CD4-positive, alpha-beta T cell (primary cell): ENCODE results near the gene HTRA2. TPM values are rescaled to one million over a fixed set of nuclear protein-coding genes. Genes with fewer than 3 reads are reported as not detected.

ENCODE experiments used
- ATAC-seq: fragments of 200-7000 bp; cut with Tn5 transposase; one replicate; pipeline ENCODE4 v1.10.0; 2022; ENCODE audit warnings: mild to moderate bottlenecking; ENCODE audit not compliant: poor library complexity
- CTCF ChIA-PET: fragments of 350-600 bp; sonication (Branson Sonifier 250); formaldehyde crosslinking; loops from one replicate; lab custom pipeline; 2021; ENCODE audit warnings: antibody characterized with exemption, inconsistent platforms; lab: Charles Lee
- POLR2A ChIA-PET: fragments of 350-600 bp; sonication (Branson Sonifier 250); formaldehyde crosslinking; loops from one replicate; lab custom pipeline; 2021; ENCODE audit warnings: antibody characterized with exemption, inconsistent platforms; lab: Charles Lee
- DNase-seq, 14 experiments: peaks; one replicate each; pipeline ENCODE4 v3.0.0-alpha.2; 2013 to 2020; ENCODE audit warnings: mixed read lengths in 2 of 14
- H3K27ac ChIP-seq, 2 donors: one replicate each; pipeline versions ENCODE4 v1.5.1 to v1.7.0; 2013; ENCODE audit warnings: low read length in 2 of 2, low read depth in 1 of 2, mild to moderate bottlenecking in 1 of 2
- H3K27me3 ChIP-seq, 2 experiments: 1 replicate in 1 of 2; 2 replicates in 1 of 2; pipeline versions ENCODE4 v1.6.1 to v1.7.0; 2013; ENCODE audit warnings: low read length in 2 of 2, control low read depth in 1 of 2, mild to moderate bottlenecking in 1 of 2, moderate library complexity in 1 of 2; ENCODE audit not compliant: insufficient read depth in 2 of 2, control insufficient read depth in 1 of 2
- H3K36me3 ChIP-seq: one replicate; pipeline ENCODE4 v1.6.1; 2013; ENCODE audit warnings: low read length, control low read depth; ENCODE audit not compliant: insufficient read depth
- H3K4me1 ChIP-seq: one replicate; pipeline ENCODE4 v1.6.1; 2013; ENCODE audit warnings: low read length, control low read depth; ENCODE audit not compliant: insufficient read depth
- H3K4me3 ChIP-seq: one replicate; pipeline ENCODE4 v1.5.1; 2013; ENCODE audit warnings: mild to moderate bottlenecking, low read length, moderate library complexity
- H3K9me3 ChIP-seq, 2 experiments: 1 replicate in 1 of 2; 2 replicates in 1 of 2; pipeline versions ENCODE4 v1.6.1 to v1.7.0; 2013; ENCODE audit warnings: low read length in 2 of 2, mild to moderate bottlenecking in 2 of 2, control low read depth in 1 of 2, moderate library complexity in 1 of 2; ENCODE audit not compliant: control insufficient read depth in 1 of 2, insufficient read depth in 1 of 2
- H3K27ac Mint-ChIP-seq: one replicate; pipeline ENCODE4 v1.8.0; 2020; ENCODE audit warnings: mixed read lengths
- H3K27me3 Mint-ChIP-seq: one replicate; pipeline ENCODE4 v1.8.0; 2021; ENCODE audit warnings: mixed read lengths
- H3K36me3 Mint-ChIP-seq: one replicate; pipeline ENCODE4 v1.8.0; 2021; ENCODE audit warnings: low read depth, mixed read lengths
- H3K4me1 Mint-ChIP-seq: one replicate; pipeline ENCODE4 v1.8.0; 2021; ENCODE audit warnings: low read depth, mixed read lengths
- H3K4me3 Mint-ChIP-seq: one replicate; pipeline ENCODE4 v1.8.0; 2020; ENCODE audit warnings: mild to moderate bottlenecking, mixed read lengths
- H3K9me3 Mint-ChIP-seq: one replicate; pipeline ENCODE4 v1.8.0; 2020; ENCODE audit warnings: mixed read lengths
- intact Hi-C, 2 experiments: fragments of 100-400 bp; cut with DNase I in 1 of 2; cut with micrococcal nuclease in 1 of 2; formaldehyde crosslinking; loops; one replicate each; pipeline versions ENCODE4 v1.15.1 to v1.9.0; 2023 to 2025; cut with DNase I, micrococcal nuclease
- total RNA-seq, 174 experiments: library from RNA in 2 of 174; stranded (reverse) in 2 of 174; gene quantifications; one replicate each; pipeline ENCODE4 v1.2.3 and lab custom pipeline; 2021 to 2026
- TF ChIP-seq, protein P1 (sequence below): fragments of 200-600 bp; IDR thresholded peaks from one replicate; pipeline ENCODE4 v1.8.0; 2022; ENCODE audit warnings: antibody characterized with exemption, mild to moderate bottlenecking

The HTRA2 gene
- total RNA-seq, 2 experiments from 2014 or later: 15.3 to 16.0 TPM

DNA sequence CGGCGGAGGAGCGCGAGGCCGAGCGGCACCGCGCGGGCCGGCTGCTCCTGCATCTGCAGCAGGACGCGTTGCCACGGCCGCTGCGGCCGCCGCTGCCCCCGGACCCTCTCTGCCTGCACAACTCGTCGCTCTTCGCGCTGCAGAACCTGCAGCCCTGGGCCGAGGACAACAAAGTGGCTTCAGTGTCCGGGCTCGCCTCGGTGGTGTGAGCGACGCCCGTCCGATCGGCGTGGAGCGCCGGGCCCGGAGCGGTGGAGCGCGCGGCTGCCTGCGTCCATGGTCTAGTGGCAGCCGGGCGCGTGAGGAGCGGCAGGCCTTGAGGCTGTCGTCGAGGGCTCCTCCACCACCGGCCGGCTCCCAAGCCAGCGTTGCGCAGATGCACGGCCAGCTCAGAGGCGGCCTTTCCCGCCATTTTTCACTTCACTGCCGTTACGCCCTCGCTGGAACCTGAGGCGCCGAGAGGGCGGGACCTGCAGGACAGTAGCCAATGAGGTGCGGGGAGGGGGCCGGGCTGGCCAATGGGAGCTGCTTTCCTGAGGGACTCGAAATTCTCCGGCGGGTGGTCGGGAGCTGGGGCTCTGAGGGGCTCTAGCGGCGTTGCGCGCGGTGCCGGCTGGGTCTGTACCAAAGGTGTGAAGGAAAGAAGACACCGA, 13.6 kb upstream of the HTRA2 start:
- H3K27me3 Mint-ChIP-seq: peaks cover 92% of the 10 kb centered on the region
- H3K27ac ChIP-seq: no peak overlapping the region
- peaks cover 18% of the 10 kb centered on the region for H3K4me1 Mint-ChIP-seq
- H3K9me3 ChIP-seq: peaks cover 0 to 36% of the 10 kb centered on the region in 2 experiments
- H3K27me3 ChIP-seq: peaks cover 78 to 84% of the 10 kb centered on the region in 2 experiments
- peak overlapping the region; percentile 85 for H3K4me3 Mint-ChIP-seq
- CTCF ChIA-PET: interaction anchor here (1.2 kb wide), 1 partner anchor 15 kb away, joined by 3 read pairs; no protein-coding TSS in a partner anchor
- no peaks in the 10 kb centered on the region for H3K36me3 ChIP-seq
- peak overlapping the region; percentile 54 for H3K4me3 ChIP-seq
- H3K4me1 ChIP-seq: peaks cover 40% of the 10 kb centered on the region
- no peak overlapping the region for H3K27ac Mint-ChIP-seq
- TF ChIP-seq, protein P1, sequence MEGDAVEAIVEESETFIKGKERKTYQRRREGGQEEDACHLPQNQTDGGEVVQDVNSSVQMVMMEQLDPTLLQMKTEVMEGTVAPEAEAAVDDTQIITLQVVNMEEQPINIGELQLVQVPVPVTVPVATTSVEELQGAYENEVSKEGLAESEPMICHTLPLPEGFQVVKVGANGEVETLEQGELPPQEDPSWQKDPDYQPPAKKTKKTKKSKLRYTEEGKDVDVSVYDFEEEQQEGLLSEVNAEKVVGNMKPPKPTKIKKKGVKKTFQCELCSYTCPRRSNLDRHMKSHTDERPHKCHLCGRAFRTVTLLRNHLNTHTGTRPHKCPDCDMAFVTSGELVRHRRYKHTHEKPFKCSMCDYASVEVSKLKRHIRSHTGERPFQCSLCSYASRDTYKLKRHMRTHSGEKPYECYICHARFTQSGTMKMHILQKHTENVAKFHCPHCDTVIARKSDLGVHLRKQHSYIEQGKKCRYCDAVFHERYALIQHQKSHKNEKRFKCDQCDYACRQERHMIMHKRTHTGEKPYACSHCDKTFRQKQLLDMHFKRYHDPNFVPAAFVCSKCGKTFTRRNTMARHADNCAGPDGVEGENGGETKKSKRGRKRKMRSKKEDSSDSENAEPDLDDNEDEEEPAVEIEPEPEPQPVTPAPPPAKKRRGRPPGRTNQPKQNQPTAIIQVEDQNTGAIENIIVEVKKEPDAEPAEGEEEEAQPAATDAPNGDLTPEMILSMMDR: no peak
- H3K36me3 Mint-ChIP-seq: no peaks in the 10 kb centered on the region
- intact Hi-C loops: loop anchor here in 1 of 2 experiments (2.0 kb wide), 1 partner anchor 13 kb away; the partner anchor contains the start of genes AUP1 and HTRA2
- peak; percentile 80 for ATAC-seq
- no peaks in the 10 kb centered on the region for H3K9me3 Mint-ChIP-seq
- POLR2A ChIA-PET: interaction anchor here (0.8 to 3.8 kb wide), 5 partner anchors 9 to 33 kb away, joined by 3 to 27 read pairs (median 5); partner anchors contain the start of genes AUP1, CCDC142, DQX1 and HTRA2
- peak; percentile 54 to 85 (median 68) for DNase-seq

- Mint-ChIP-seq H3K27ac (no peak overlapping the region), H3K9me3 (no peaks in the 10 kb centered on the region), H3K4me3 (peak overlapping the region; percentile 85), H3K4me1 (peaks cover 18% of the 10 kb centered on the region), H3K36me3 (no peaks in the 10 kb centered on the region), H3K27me3 (peaks cover 89% of the 10 kb centered on the region)
- ChIA-PET POLR2A (interaction anchor here (0.8 to 3.8 kb wide), 5 partner anchors 9 to 34 kb away, joined by 3 to 27 read pairs (median 5); partner anchors contain the start of genes AUP1, CCDC142, DQX1 and HTRA2), CTCF (interaction anchor here (1.2 kb wide), 1 partner anchor 14 kb away, joined by 3 read pairs; no protein-coding TSS in a partner anchor)
- peaks cover 0 to 36% of the 10 kb centered on the region in 2 experiments for H3K9me3 ChIP-seq
- peaks cover 73 to 84% of the 10 kb centered on the region in 2 experiments for H3K27me3 ChIP-seq
- DNase-seq (no peak), ATAC-seq (no peak)
- H3K4me3 ChIP-seq: peak overlapping the region; percentile 54
- intact Hi-C loops: no loop called here
- H3K4me1 ChIP-seq: peaks cover 40% of the 10 kb centered on the region
- no peak overlapping the region for H3K27ac ChIP-seq
- TF ChIP-seq, protein P1: no peak
- H3K36me3 ChIP-seq: no peaks in the 10 kb centered on the region
These were observed 13.1 kb upstream of the HTRA2 start for GRCh38 chr2:74516650-74517049.

- H3K4me1 Mint-ChIP-seq: peaks cover 6% of the 10 kb centered on the region
- Histone ChIP-seq H3K27me3 (peaks cover 29 to 33% of the 10 kb centered on the region in 2 experiments), H3K4me3 (no peak overlapping the region), H3K4me1 (peaks cover 5% of the 10 kb centered on the region), H3K9me3 (peaks cover 0 to 6% of the 10 kb centered on the region in 2 experiments), H3K36me3 (peaks cover 19% of the 10 kb centered on the region), H3K27ac (no peak overlapping the region)
- TF ChIP-seq, protein P1: no peak
- H3K27me3 Mint-ChIP-seq: peaks cover 51% of the 10 kb centered on the region
- DNase-seq (no peak), ATAC-seq (no peak)
- no peak overlapping the region for H3K4me3 Mint-ChIP-seq
- intact Hi-C loops: no loop called here
- H3K36me3 Mint-ChIP-seq: peaks cover 25% of the 10 kb centered on the region
- ChIA-PET POLR2A (no interaction called here), CTCF (no interaction called here)
- no peaks in the 10 kb centered on the region for H3K9me3 Mint-ChIP-seq
- no peak overlapping the region for H3K27ac Mint-ChIP-seq
These were observed 7.2 kb upstream of the HTRA2 start for GRCh38 chr2:74522516-74522915.
